ENCODE results near the gene ADAM33.
A peak's percentile ranks its signal among the peaks of the same experiment; 100 is the strongest.

The ADAM33 gene

GRCh38 chr20:3645309-3646066, 36.3 kb downstream of the ADAM33 start:
- DNase-seq, result no peak

GRCh38 chr20:3640259-3640658, 41.6 kb downstream of the ADAM33 start:
- no peak for DNase-seq

- DNase-seq, result no peak
These were observed 46.5 kb downstream of the ADAM33 start for GRCh38 chr20:3635346-3635745.

- no peak for DNase-seq
These were observed 47.8 kb downstream of the ADAM33 start for GRCh38 chr20:3633913-3634478.

- DNase-seq, result no peak
These were observed 49.4 kb downstream of the ADAM33 start for GRCh38 chr20:3632311-3633004.

GRCh38 chr20:3631534-3631933, 50.3 kb downstream of the ADAM33 start:
- DNase-seq, result no peak

GRCh38 chr20:3630429-3630828, 51.4 kb downstream of the ADAM33 start:
- no peak for DNase-seq

GRCh38 chr20:3629893-3630292, 51.9 kb downstream of the ADAM33 start:
- no peak for DNase-seq

- no peak for DNase-seq
These were observed 53.1 kb downstream of the ADAM33 start for GRCh38 chr20:3628502-3629314.

GRCh38 chr20:3627476-3627875, 54.3 kb downstream of the ADAM33 start:
- no peak for DNase-seq

GRCh38 chr20:3622406-3622805, 59.4 kb downstream of the ADAM33 start:
- no peak for DNase-seq

GRCh38 chr20:3621111-3621510, 60.7 kb downstream of the ADAM33 start:
- peak in 1 of 2 experiments; percentile 34 for DNase-seq

Data from NCI-H524 (cell line).